Hippocampal formation (tissue), 2 donors: Measurements from ENCODE around the gene PRR7.
A peak's percentile ranks its signal among the peaks of the same experiment; 100 is the strongest.
"Not testable (repeated sequence)": the region's sequence is repeated elsewhere in the genome, so short reads cannot be mapped to it uniquely, and the experiment has no call there.

ENCODE experiments used
- DNase-seq, 2 donors: peaks; one replicate each; lab custom pipeline; 2025; lab: John Stamatoyannopoulos, UW

PRR7 gene

GRCh38 chr5:177446200-177447065 lies at the start of gene PRR7:
PRR7 (plus strand) TSS chr5:177446814; CDS start chr5:177455068, 8,254 bp downstream.
- peak; percentile 56 to 74 for DNase-seq

GRCh38 chr5:177397875-177398390 lies 48.7 kb upstream of the PRR7 start:
- no peak for DNase-seq

- no peak for DNase-seq
Measured at GRCh38 chr5:177399997-177400868, 46.4 kb upstream of the PRR7 start, which contains the start of gene PFN3. PFN3 (minus strand) TSS chr5:177400661; CDS start chr5:177400576, 85 bp downstream.

- DNase-seq, result no peak
Measured at GRCh38 chr5:177402271-177403043, 44.2 kb upstream of the PRR7 start.

GRCh38 chr5:177403102-177403791 lies 43.4 kb upstream of the PRR7 start:
- no peak for DNase-seq

- DNase-seq, result peak; percentile 45 to 50
Measured at GRCh38 chr5:177403792-177404640, 42.6 kb upstream of the PRR7 start.

- no peak for DNase-seq
Measured at GRCh38 chr5:177404641-177405179, 41.9 kb upstream of the PRR7 start.

- no peak for DNase-seq
Measured at GRCh38 chr5:177405312-177405711, 41.3 kb upstream of the PRR7 start.

- no peak for DNase-seq
Measured at GRCh38 chr5:177405805-177406204, 40.8 kb upstream of the PRR7 start.

- DNase-seq, result no peak
Measured at GRCh38 chr5:177409043-177409801, 37.4 kb upstream of the PRR7 start, which contains the start of gene F12. F12 (minus strand) TSS chr5:177409564; CDS start chr5:177409527, 37 bp downstream.

GRCh38 chr5:177410575-177410974 lies 36.0 kb upstream of the PRR7 start:
- DNase-seq, result no peak

GRCh38 chr5:177412603-177413233 lies 33.9 kb upstream of the PRR7 start:
- no peak for DNase-seq

GRCh38 chr5:177414481-177414880 lies 32.1 kb upstream of the PRR7 start:
- DNase-seq, result no peak

- not testable (repeated sequence) for DNase-seq
Measured at GRCh38 chr5:177417081-177417480, 29.5 kb upstream of the PRR7 start.

- DNase-seq, result no peak
Measured at GRCh38 chr5:177419046-177419445, 27.6 kb upstream of the PRR7 start.

GRCh38 chr5:177420472-177420871 lies 26.1 kb upstream of the PRR7 start:
- not testable (repeated sequence) for DNase-seq

GRCh38 chr5:177421062-177421798 lies 25.4 kb upstream of the PRR7 start:
- no peak for DNase-seq

- no peak for DNase-seq
Measured at GRCh38 chr5:177423671-177424070, 22.9 kb upstream of the PRR7 start.
